Tibial nerve (tissue), 4 donors: ENCODE data around the gene RAB11A. TPM values are rescaled to one million over a fixed set of nuclear protein-coding genes. Genes with fewer than 3 reads are reported as not detected.
"Not testable (repeated sequence)": the region's sequence is repeated elsewhere in the genome, so short reads cannot be mapped to it uniquely, and the experiment has no call there.

Experiments used
- DNase-seq, 2 donors: peaks; one replicate each; pipeline ENCODE4 v3.0.0-alpha.2; 2019; ENCODE audit warnings: low spot score in 2 of 2
- H3K27ac ChIP-seq, 4 donors: fragments of 200-600 bp; sonication (generic) in 3 of 4; one replicate each; pipeline ENCODE4 v1.5.1; 2017 to 2019; ENCODE audit warnings: mild to moderate bottlenecking in 1 of 4
- H3K27me3 ChIP-seq, 2 donors: fragments of 200-600 bp; sonication (generic) in 1 of 2; one replicate each; pipeline versions ENCODE4 v1.5.1 to v1.6.0; 2017 to 2019
- H3K36me3 ChIP-seq, 3 donors: fragments of 200-600 bp; sonication (generic); one replicate each; pipeline ENCODE4 v1.5.1; 2018 to 2019
- H3K4me1 ChIP-seq, 4 donors: fragments of 200-600 bp; sonication (generic) in 3 of 4; one replicate each; pipeline ENCODE4 v1.5.1; 2017 to 2019
- H3K4me3 ChIP-seq, 4 donors: fragments of 200-600 bp; sonication (generic) in 3 of 4; one replicate each; pipeline ENCODE4 v1.5.1; 2017 to 2019; ENCODE audit warnings: mild to moderate bottlenecking in 1 of 4, moderate library complexity in 1 of 4
- H3K9me3 ChIP-seq, 4 donors: fragments of 200-600 bp; sonication (generic) in 3 of 4; one replicate each; pipeline ENCODE4 v1.5.1; 2017 to 2019
- CTCF ChIP-seq, 5 experiments: fragments of 200-600 bp in 3 of 5; fragments of 450-650 bp in 2 of 5; sonication (generic) in 3 of 5; IDR thresholded peaks; one replicate each; pipeline ENCODE4 v1.5.1; 2016 to 2019; ENCODE audit warnings: antibody characterized with exemption in 5 of 5, mild to moderate bottlenecking in 3 of 5, moderate library complexity in 2 of 5
- EP300 ChIP-seq, 2 donors: sonication (generic); formaldehyde crosslinking; IDR thresholded peaks; one replicate each; pipeline ENCODE4 v1.6.1; 2017; ENCODE audit warnings: antibody characterized with exemption in 2 of 2, mild to moderate bottlenecking in 1 of 2
- POLR2A ChIP-seq, 2 donors: fragments of 450-650 bp; IDR thresholded peaks; one replicate each; pipeline ENCODE4 v1.6.1; 2017; ENCODE audit warnings: antibody characterized with exemption in 2 of 2, mild to moderate bottlenecking in 2 of 2, moderate library complexity in 2 of 2
- WGBS, 2 donors: methylation state at CpG; one replicate each; pipeline ENCODE4 v1.1.5; 2018; 5-methylcytosine and 5-hydroxymethylcytosine counted together
- total RNA-seq, 4 donors: library from RNA; depleted of rRNA; stranded (reverse); fragments of >200 nt; gene quantifications; one replicate each; pipeline ENCODE4 v1.1.0, GENCODE V29; 2016

The RAB11A gene
- total RNA-seq, 4 donors from 2014 or later: 69.9 to 140 (median 84.3) TPM

GRCh38 chr15:65862682-65863081, 6.6 kb upstream of the RAB11A start:
- Histone ChIP-seq H3K27me3 (no peaks in the 10 kb centered on the region), H3K27ac (no peak overlapping the region), H3K4me1 (no peaks in the 10 kb centered on the region), H3K9me3 (no peaks in the 10 kb centered on the region), H3K4me3 (no peak overlapping the region), H3K36me3 (no peaks in the 10 kb centered on the region)
- no peak for DNase-seq
- TF ChIP-seq CTCF (IDR thresholded peaks at IDR 0.05): no peak
- 0 to 9% methylated on average over 1 of the region's 1 CpG for WGBS, 2 donors

- Histone ChIP-seq H3K4me1 (no peaks in the 10 kb centered on the region), H3K36me3 (no peaks in the 10 kb centered on the region), H3K9me3 (no peaks in the 10 kb centered on the region), H3K4me3 (no peak overlapping the region), H3K27ac (no peak overlapping the region), H3K27me3 (no peaks in the 10 kb centered on the region)
- TF ChIP-seq CTCF (IDR thresholded peaks at IDR 0.05) (no peak), POLR2A (IDR thresholded peaks at IDR 0.05) (no peak), EP300 (IDR thresholded peaks at IDR 0.05) (no peak)
- no peak for DNase-seq
- WGBS, 2 donors: 91 to 96% methylated on average over 6 of the region's 6 CpGs
Observed at GRCh38 chr15:65863106-65863505, 6.2 kb upstream of the RAB11A start.

GRCh38 chr15:65867244-65867643, 2.0 kb upstream of the RAB11A start:
- Histone ChIP-seq H3K27ac (no peak overlapping the region), H3K27me3 (no peaks in the 10 kb centered on the region), H3K9me3 (no peaks in the 10 kb centered on the region), H3K36me3 (no peaks in the 10 kb centered on the region), H3K4me1 (peaks cover 0 to 22% (median 5%) of the 10 kb centered on the region in 4 donors), H3K4me3 (no peak overlapping the region)
- WGBS, 2 donors: 88 to 92% methylated on average over 3 of the region's 3 CpGs
- no peak for DNase-seq
- TF ChIP-seq CTCF (IDR thresholded peaks at IDR 0.05) (no peak), POLR2A (IDR thresholded peaks at IDR 0.05) (no peak), EP300 (IDR thresholded peaks at IDR 0.05) (no peak)

- not testable (repeated sequence) for DNase-seq, H3K4me3 ChIP-seq, H3K36me3 ChIP-seq, H3K27ac ChIP-seq, H3K9me3 ChIP-seq, H3K27me3 ChIP-seq
- peaks cover 0 to 29% (median 5%) of the 10 kb centered on the region in 4 donors for H3K4me1 ChIP-seq
- WGBS, 2 donors: 93 to 96% methylated on average over 6 of the region's 6 CpGs
Observed at GRCh38 chr15:65867933-65868332, 1.4 kb upstream of the RAB11A start.

- peaks cover 0 to 36% (median 5%) of the 10 kb centered on the region in 4 donors for H3K4me1 ChIP-seq
- no peaks in the 10 kb centered on the region for H3K9me3 ChIP-seq
- DNase-seq: no peak
- no peaks in the 10 kb centered on the region for H3K36me3 ChIP-seq
- peak overlapping the region; percentile 78 to 98 (median 89) for H3K4me3 ChIP-seq
- WGBS, 2 donors: 62 to 63% methylated on average over 11 of the region's 11 CpGs
- H3K27me3 ChIP-seq: no peaks in the 10 kb centered on the region
- no peak for TF ChIP-seq POLR2A (IDR thresholded peaks at IDR 0.05)
- peak overlapping the region; percentile 95 to 99 (median 98) for H3K27ac ChIP-seq
Observed at GRCh38 chr15:65868546-65869125, 655 bp upstream of the RAB11A start.

GRCh38 chr15:65869954-65870871, 922 bp downstream of the RAB11A start:
- Histone ChIP-seq H3K27me3 (no peaks in the 10 kb centered on the region), H3K36me3 (peaks cover 0 to 12% (median 0%) of the 10 kb centered on the region in 3 donors), H3K27ac (peak overlapping the region; percentile 95 to 99 (median 98)), H3K9me3 (no peaks in the 10 kb centered on the region), H3K4me3 (peak overlapping the region; percentile 78 to 98 (median 89)), H3K4me1 (peaks cover 0 to 46% (median 5%) of the 10 kb centered on the region in 4 donors)
- peak in 1 of 2 donors; percentile 8 for DNase-seq
- TF ChIP-seq EP300 (IDR thresholded peaks at IDR 0.05) (peak in 1 of 2 donors; percentile 66), POLR2A (IDR thresholded peaks at IDR 0.05) (no peak)
- WGBS, 2 donors: 1% methylated on average over 43 of the region's 43 CpGs
